Dedifferentiated amniotic fluid mesenchymal stem cell (primary cell): Measurements from ENCODE around the gene PNPLA7.
"Not testable (repeated sequence)": the region's sequence is repeated elsewhere in the genome, so short reads cannot be mapped to it uniquely, and the experiment has no call there.

ENCODE experiments used
- DNase-seq: peaks from one replicate; pipeline ENCODE4 v3.0.0-alpha.2; 2016; ENCODE audit errors: extremely low spot score

Gene PNPLA7

GRCh38 chr9:137479892-137480685, 70.1 kb downstream of the PNPLA7 start:
- no peak for DNase-seq

- DNase-seq = no peak
Measured at GRCh38 chr9:137478962-137479861, 71.0 kb downstream of the PNPLA7 start.

GRCh38 chr9:137478613-137478961, 71.6 kb downstream of the PNPLA7 start:
- no peak for DNase-seq

DNA sequence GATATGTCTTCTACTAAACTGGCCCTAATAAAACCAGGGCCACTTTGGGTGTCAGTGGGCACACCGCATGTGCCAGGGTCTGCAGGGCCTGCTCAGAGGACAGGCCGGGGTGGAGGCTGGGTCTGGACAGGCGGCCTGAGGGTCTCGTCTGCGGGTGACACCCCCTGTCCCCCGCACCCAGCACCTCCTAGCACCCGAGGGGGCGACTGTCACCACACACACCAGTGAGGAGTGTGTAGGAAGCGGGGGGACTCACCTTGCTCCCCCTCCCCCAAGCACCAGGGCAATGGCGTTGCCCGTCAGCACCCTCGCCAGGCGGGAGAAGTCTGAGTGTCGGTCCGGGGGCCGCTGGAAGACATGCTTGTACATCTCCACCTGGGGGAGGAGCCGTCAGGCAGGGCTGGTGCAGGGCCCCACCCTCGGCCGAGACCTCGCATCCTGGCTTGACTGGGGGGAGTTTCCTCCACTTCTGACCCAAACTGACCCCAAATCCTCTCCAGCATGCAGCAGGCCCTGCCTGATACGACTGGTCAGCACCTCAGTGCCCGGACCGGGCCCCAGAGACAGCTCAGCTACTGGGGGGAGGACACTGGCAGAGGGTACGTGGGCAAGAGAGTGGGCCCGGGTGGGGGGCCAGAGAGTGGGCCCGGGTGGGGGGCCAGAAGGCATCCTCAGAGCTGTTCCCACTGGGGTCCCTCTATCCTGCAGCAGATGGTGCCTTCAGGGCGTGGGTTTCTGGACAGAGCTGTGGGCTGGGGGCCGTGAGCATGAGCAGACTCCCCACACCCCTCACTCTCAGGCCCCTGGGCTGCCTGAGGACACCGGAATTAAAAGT, 72.2 kb downstream of the PNPLA7 start:
- no peak for DNase-seq

GRCh38 chr9:137476856-137477255, 73.3 kb downstream of the PNPLA7 start:
- no peak for DNase-seq

DNA sequence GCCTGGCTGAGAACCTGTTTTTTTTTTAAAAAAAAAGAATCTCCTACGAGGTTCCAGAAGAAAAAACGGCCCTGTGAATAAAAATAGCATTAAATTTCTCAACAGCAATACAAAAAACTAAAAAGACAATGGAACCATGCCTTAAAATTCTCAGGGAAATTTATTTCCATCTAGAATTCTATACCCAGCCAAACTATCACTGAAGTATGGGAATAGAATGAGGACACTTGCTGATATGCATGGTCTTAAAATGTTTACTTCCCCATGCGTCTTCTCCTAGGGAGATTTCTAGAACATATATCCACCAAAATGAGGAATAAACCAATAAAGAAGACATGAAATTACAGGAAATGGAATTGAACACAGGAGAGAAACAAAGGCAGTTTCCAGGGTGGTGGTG, 74.5 kb downstream of the PNPLA7 start:
- DNase-seq = no peak

DNA sequence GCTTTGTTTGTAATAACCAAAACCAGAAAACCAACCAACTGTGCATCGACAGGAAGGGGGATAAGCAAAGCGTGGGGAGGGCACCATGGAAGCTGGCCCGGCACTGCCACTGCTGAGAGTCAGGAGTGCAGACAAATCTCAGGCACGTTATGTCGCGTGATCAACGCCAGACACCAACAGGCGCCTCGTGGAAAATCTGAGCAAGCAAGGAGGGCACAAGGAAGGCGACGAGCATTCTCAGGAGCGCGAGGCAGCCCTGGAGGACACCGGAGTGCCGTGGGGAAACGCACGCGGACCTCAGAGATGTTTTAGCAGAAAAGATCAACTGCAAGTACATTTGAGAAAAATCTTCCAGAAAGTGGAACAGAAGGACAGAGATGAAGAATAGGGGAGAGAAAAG, 75.9 kb downstream of the PNPLA7 start:
- no peak for DNase-seq

GRCh38 chr9:137470785-137471184, 79.4 kb downstream of the PNPLA7 start:
- DNase-seq = no peak

GRCh38 chr9:137467896-137468295, 82.3 kb downstream of the PNPLA7 start:
- no peak for DNase-seq

DNA sequence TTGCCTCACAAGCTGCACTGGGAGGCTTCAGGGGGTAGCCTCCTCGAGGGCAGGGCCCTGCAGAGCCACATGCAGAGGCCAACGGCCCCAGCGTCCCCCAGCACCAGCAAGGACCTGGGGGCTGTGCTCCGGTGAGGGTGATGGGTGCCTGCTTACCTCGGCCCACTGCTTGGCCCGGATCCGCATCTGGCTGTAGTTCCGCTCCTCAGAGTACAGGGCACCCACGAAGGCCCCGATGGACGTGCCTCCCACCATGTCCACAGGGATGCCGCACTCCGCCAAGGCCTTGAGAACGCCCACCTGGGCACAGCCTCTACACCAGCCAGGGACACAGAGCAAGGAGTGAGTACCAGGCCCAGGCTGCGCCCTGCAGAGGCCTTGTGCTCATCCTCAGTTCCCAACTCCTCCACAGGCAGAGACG, 83.0 kb downstream of the PNPLA7 start:
- DNase-seq = no peak

DNA sequence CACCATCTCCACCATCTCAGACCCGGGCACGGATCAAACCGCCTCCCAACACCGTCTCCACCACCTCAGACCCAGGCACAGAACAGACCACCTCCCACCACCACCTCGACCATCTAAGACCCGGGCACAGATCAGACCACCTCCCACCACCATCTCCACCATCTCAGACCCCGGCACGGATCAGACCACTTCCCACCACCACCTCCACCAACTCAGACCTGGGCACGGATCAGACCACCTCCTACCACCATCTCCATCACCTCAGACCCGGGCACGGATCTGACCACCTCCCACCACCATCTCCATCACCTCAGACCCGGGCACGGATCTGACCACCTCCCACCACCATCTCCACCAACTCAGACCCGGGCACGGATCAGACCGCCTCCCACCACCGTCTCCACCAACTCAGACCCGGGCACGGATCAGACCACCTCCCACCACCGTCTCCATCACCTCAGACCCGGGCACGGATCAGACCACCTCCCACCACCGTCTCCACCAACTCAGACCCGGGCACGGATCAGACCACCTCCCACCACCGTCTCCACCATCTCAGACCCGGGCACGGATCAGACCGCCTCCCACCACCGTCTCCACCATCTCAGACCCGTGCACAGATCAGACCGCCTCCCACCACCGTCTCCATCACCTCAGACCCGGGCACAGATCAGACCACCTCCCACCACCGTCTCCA, 83.7 kb downstream of the PNPLA7 start:
- not testable (repeated sequence) for DNase-seq

GRCh38 chr9:137465720-137466388, 84.3 kb downstream of the PNPLA7 start:
- no peak for DNase-seq

GRCh38 chr9:137465000-137465719, 85.0 kb downstream of the PNPLA7 start:
- no peak for DNase-seq

DNA sequence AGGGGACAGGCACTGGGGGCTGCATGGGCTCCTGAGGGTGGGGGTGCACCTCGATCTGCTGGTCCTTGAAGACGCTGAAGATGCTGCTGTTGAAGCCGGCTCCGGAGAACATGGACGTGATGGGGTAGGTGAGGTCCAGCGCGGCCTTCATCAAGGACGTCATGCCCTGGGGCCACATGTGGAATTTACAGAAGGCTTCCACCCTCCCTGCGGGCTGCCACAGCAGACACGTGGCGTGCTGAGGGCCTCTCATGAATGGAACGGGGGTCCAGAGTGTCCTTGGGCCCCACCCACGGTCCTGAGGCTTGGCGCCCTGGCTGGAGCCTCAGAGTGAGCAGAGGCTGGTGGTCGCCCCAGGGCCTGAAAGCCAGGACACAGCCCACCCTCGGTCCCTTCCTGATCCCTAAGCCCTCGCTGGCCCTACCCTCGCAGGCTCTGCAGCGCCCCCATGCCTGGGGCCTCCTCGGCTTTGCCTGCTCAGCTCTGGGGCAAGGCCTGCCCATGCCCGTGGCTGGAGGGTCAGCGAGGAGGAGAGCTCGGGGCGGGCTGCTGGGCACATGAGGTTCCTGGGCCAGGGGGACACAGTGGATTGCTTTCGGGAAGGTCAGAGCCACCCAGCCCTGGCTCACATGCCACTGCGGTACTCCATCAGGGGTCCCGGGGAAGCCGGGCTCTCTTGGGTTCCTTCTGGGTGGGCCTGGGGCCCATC, 85.8 kb downstream of the PNPLA7 start:
- no peak for DNase-seq

- DNase-seq = no peak
Measured at GRCh38 chr9:137463931-137464290, 86.3 kb downstream of the PNPLA7 start.

DNA sequence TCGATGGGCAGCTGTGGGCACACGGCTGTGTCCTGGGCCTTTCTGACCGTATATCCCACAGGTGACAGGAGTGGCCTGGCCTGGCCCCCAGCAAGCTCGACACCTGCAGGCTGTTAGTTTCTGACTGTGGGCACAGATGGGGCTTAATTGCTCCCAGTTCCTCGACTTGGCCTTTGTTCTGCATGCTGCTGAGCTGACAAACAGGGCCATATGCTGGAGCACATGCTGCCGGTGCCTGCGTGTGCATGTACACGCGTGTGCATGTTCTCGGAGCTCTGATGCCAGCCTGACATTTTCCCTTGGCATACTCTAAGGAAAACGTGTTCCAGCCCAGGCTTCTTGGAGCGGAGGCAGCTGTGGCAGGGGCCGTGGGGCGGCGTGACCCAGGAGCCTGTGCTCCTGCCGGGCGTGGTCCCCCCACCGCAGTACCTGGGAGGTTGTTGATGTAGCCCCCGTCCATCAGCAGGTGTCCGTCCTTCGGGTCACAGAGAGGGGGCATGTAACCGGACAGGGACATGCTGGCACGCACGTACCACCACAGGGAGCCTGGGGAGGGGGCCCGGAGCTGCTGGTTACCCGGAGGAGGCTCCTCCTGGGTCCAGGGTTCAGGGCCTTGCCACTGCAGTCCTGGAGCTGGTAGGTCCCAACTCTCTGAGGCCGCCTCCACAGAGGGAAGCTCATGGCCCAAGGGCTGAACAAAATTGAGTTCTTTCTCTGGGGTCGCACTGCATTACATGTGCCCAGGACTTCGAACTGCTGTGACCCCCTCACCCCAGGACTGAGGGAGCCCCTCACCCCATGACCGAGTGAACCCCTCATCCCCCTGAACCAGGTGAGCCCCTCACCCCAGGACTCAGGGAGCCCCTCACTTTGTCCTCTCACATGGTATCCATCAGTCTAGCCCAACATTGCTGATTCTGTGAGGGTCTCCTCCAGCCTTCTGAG, 86.9 kb downstream of the PNPLA7 start:
- DNase-seq = no peak

GRCh38 chr9:137462396-137462985, 87.7 kb downstream of the PNPLA7 start:
- DNase-seq = no peak
